WTC11 (cell line): ENCODE data around the gene SYNGR1. TPM values are rescaled to one million over a fixed set of nuclear protein-coding genes. Genes with fewer than 3 reads are reported as not detected.
A peak's percentile ranks its signal among the peaks of the same experiment; 100 is the strongest.

Experiments used
- ATAC-seq: fragments of 200-7000 bp; cut with Tn5 transposase; 2 replicates; pipeline ENCODE4 v1.10.0; 2021; ENCODE audit warnings: mild to moderate bottlenecking, moderate library complexity
- CTCF ChIA-PET: fragments of 300-600 bp; sonication (Branson Sonifier 250); formaldehyde crosslinking; loops from one replicate; lab custom pipeline; 2021; ENCODE audit warnings: antibody characterized with exemption; lab: Charles Lee
- POLR2A ChIA-PET: fragments of 350-600 bp; sonication (Branson Sonifier 250); formaldehyde crosslinking; loops from one replicate; lab custom pipeline; 2021; ENCODE audit warnings: antibody characterized with exemption; lab: Charles Lee
- DNase-seq: peaks from one replicate; pipeline ENCODE4 v3.0.0; 2021; ENCODE audit warnings: low spot score
- H3K27ac Mint-ChIP-seq: 2 replicates; pipeline ENCODE4 v1.8.0; 2021; ENCODE audit warnings: mixed read lengths
- H3K27me3 Mint-ChIP-seq: 2 replicates; pipeline ENCODE4 v1.8.0; 2021; ENCODE audit warnings: low read depth, mild to moderate bottlenecking, moderate library complexity, mixed read lengths
- H3K36me3 Mint-ChIP-seq: 2 replicates; pipeline ENCODE4 v1.8.0; 2021; ENCODE audit warnings: mixed read lengths
- H3K4me1 Mint-ChIP-seq: 2 replicates; pipeline ENCODE4 v1.8.0; 2022; ENCODE audit warnings: mixed read lengths
- H3K4me3 Mint-ChIP-seq: 2 replicates; pipeline ENCODE4 v1.8.0; 2021; ENCODE audit warnings: mild to moderate bottlenecking, moderate library complexity, mixed read lengths
- H3K9me3 Mint-ChIP-seq: 2 replicates; pipeline ENCODE4 v1.8.0; 2021; ENCODE audit warnings: mixed read lengths
- ATF1 ChIP-seq: sonication (generic); formaldehyde crosslinking; IDR thresholded peaks from 2 replicates; pipeline ENCODE4 v1.8.1; 2023; ENCODE audit warnings: mild to moderate bottlenecking, moderate library complexity, missing genetic modification reagents
- CREB1 ChIP-seq: sonication (generic); formaldehyde crosslinking; IDR thresholded peaks from 2 replicates; pipeline ENCODE4 v1.8.0; 2023; ENCODE audit warnings: mild to moderate bottlenecking, missing genetic modification reagents
- EMX1 ChIP-seq: fragments of 250-450 bp; sonication (Bioruptor Pico); IDR thresholded peaks from 2 replicates; pipeline ENCODE4 v1.8.0; 2021; ENCODE audit warnings: mild to moderate bottlenecking
- ETV6 ChIP-seq: sonication (generic); formaldehyde crosslinking; IDR thresholded peaks from 2 replicates; pipeline ENCODE4 v1.8.1; 2022; ENCODE audit warnings: mild to moderate bottlenecking, missing genetic modification reagents
- FOXJ3 ChIP-seq: sonication (generic); formaldehyde crosslinking; IDR thresholded peaks from 2 replicates; pipeline ENCODE4 v1.9.0; 2021; ENCODE audit warnings: missing genetic modification reagents, mild to moderate bottlenecking, borderline replicate concordance
- FOXK1 ChIP-seq: sonication (generic); formaldehyde crosslinking; IDR thresholded peaks from 2 replicates; pipeline ENCODE4 v1.8.0; 2022; ENCODE audit warnings: mild to moderate bottlenecking, moderate library complexity, missing genetic modification reagents
- FOXP1 ChIP-seq: sonication (generic); formaldehyde crosslinking; IDR thresholded peaks from 2 replicates; pipeline ENCODE4 v1.8.0; 2022; ENCODE audit warnings: missing genetic modification reagents, mild to moderate bottlenecking, moderate library complexity, borderline replicate concordance
- GRHL2 ChIP-seq: fragments of 250-450 bp; sonication (Bioruptor Pico); IDR thresholded peaks from 2 replicates; pipeline ENCODE4 v1.8.0; 2022; ENCODE audit warnings: mild to moderate bottlenecking, moderate library complexity; ENCODE audit not compliant: insufficient replicate concordance, severe bottlenecking
- KAT7 ChIP-seq: sonication (generic); formaldehyde crosslinking; IDR thresholded peaks from 2 replicates; pipeline ENCODE4 v1.8.1; 2023; ENCODE audit warnings: missing genetic modification reagents, mild to moderate bottlenecking, borderline replicate concordance
- NFATC4 ChIP-seq: fragments of 250-450 bp; sonication (Bioruptor Pico); IDR thresholded peaks from 2 replicates; pipeline ENCODE4 v1.9.0; 2021; ENCODE audit warnings: mild to moderate bottlenecking
- NR1H2 ChIP-seq: sonication (generic); formaldehyde crosslinking; IDR thresholded peaks from 2 replicates; pipeline ENCODE4 v1.9.0; 2021; ENCODE audit warnings: mild to moderate bottlenecking, moderate library complexity, missing genetic modification reagents
- OVOL2 ChIP-seq: fragments of 250-450 bp; sonication (Bioruptor Pico); IDR thresholded peaks from 2 replicates; pipeline ENCODE4 v1.9.0; 2021; ENCODE audit warnings: mild to moderate bottlenecking, borderline replicate concordance
- PRRX2 ChIP-seq: fragments of 250-450 bp; sonication (Bioruptor Pico); IDR thresholded peaks from 2 replicates; pipeline ENCODE4 v1.8.0; 2021; ENCODE audit warnings: mild to moderate bottlenecking
- RORB ChIP-seq: fragments of 250-450 bp; sonication (Bioruptor Pico); IDR thresholded peaks from 2 replicates; pipeline ENCODE4 v1.9.0; 2021; ENCODE audit warnings: mild to moderate bottlenecking
- SOX15 ChIP-seq: fragments of 250-450 bp; sonication (Bioruptor Pico); IDR thresholded peaks from 2 replicates; pipeline ENCODE4 v1.9.0; 2021; ENCODE audit warnings: mild to moderate bottlenecking
- SP1 ChIP-seq: sonication (generic); formaldehyde crosslinking; conservative IDR thresholded peaks from 2 replicates; pipeline ENCODE4 v1.8.1; 2022; ENCODE audit warnings: missing genetic modification reagents
- ZNF138 ChIP-seq: sonication (generic); formaldehyde crosslinking; conservative IDR thresholded peaks from 2 replicates; pipeline ENCODE4 v1.8.1; 2022; ENCODE audit warnings: mild to moderate bottlenecking, moderate library complexity, missing genetic modification reagents
- ZNF219 ChIP-seq: sonication (generic); formaldehyde crosslinking; IDR thresholded peaks from 2 replicates; pipeline ENCODE4 v1.8.0; 2023; ENCODE audit warnings: missing genetic modification reagents, mild to moderate bottlenecking, borderline replicate concordance
- ZNF317 ChIP-seq: sonication (generic); formaldehyde crosslinking; IDR thresholded peaks from 2 replicates; pipeline ENCODE4 v1.8.1; 2023; ENCODE audit warnings: low read depth, mild to moderate bottlenecking, moderate library complexity, missing genetic modification reagents, borderline replicate concordance
- ZNF671 ChIP-seq: fragments of 250-450 bp; sonication (Bioruptor Pico); IDR thresholded peaks from 2 replicates; pipeline ENCODE4 v1.8.0; 2021; ENCODE audit warnings: mild to moderate bottlenecking
- total RNA-seq: library from RNA; stranded (reverse); gene quantifications from 3 replicates; pipeline ENCODE4 v1.2.3, GENCODE V29; 2021
- TF ChIP-seq, protein P1 (sequence below): sonication (generic); formaldehyde crosslinking; IDR thresholded peaks from 2 replicates; pipeline ENCODE4 v1.8.1; 2022; ENCODE audit warnings: mild to moderate bottlenecking, moderate library complexity, missing genetic modification reagents
- TF ChIP-seq, protein P2 (sequence below): sonication (generic); formaldehyde crosslinking; IDR thresholded peaks from 2 replicates; pipeline ENCODE4 v1.8.1; 2023; ENCODE audit warnings: mild to moderate bottlenecking, missing genetic modification reagents
- TF ChIP-seq, protein P3 (sequence below): sonication (generic); formaldehyde crosslinking; conservative IDR thresholded peaks from 2 replicates; pipeline ENCODE4 v1.8.1; 2023; ENCODE audit warnings: mild to moderate bottlenecking, low read depth, missing genetic modification reagents, moderate library complexity
- TF ChIP-seq, protein P4 (sequence below): fragments of 250-450 bp; sonication (Bioruptor Pico); conservative IDR thresholded peaks from 2 replicates; pipeline ENCODE4 v1.9.0; 2021; ENCODE audit warnings: mild to moderate bottlenecking
- TF ChIP-seq, protein P5 (sequence below): fragments of 250-450 bp; sonication (Bioruptor Pico); IDR thresholded peaks from 2 replicates; pipeline ENCODE4 v1.9.0; 2021; ENCODE audit warnings: moderate library complexity, mild to moderate bottlenecking, inconsistent platforms, borderline replicate concordance

The SYNGR1 gene
- total RNA-seq, 1 experiment from 2014 or later = 35.3 TPM

DNA sequence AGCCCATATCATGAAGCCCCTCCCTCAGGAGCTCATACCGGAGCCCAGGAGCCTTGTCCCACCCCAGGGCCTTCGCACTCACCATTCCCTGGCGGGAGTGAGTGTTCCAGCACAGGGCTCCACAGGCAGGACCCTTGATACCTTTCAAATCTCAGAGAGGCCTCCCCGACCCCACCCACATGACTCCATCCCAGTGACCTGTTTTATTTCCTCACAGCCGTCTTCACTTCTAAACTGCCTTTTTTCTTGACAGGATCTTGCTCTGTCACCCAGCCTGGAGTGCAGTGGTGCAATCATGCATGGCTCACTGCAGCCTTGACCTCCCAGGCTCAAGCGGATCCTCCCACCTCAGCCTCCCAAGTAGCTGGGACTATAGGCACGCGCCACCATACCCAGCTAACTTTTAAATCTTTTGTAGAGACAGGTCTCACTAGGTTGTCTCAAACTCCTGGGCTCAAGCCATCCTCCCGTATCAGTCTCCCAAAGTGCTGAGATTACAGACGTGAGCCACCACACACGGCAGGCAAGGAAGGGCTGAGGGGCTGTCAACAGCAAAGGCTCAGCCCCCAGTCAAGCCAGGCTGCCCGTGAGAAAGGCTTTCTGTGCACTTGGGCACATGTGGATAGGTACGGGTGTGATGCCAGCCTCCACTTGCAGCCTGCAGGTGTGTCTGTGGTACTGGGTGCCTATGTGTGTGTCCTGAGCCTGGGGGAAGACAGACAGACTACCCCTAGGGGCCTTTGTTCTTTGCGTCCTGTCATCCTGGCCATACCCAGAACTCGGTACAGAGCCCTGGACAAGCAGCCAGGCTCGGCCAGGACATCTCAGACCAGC is 39.7 kb upstream of the SYNGR1 start (continued):
- TF ChIP-seq, protein P1, sequence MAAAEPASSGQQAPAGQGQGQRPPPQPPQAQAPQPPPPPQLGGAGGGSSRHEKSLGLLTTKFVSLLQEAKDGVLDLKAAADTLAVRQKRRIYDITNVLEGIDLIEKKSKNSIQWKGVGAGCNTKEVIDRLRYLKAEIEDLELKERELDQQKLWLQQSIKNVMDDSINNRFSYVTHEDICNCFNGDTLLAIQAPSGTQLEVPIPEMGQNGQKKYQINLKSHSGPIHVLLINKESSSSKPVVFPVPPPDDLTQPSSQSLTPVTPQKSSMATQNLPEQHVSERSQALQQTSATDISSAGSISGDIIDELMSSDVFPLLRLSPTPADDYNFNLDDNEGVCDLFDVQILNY = no peak
- TF ChIP-seq EMX1 (CRISPR knock-in tag) (no peak), SOX15 (CRISPR knock-in tag) (no peak), ATF1 (CRISPR knock-in tag) (0 out of 2 replicates have a peak, but pooled peaks have one; percentile 81), OVOL2 (CRISPR knock-in tag) (no peak), ZNF219 (CRISPR knock-in tag) (no peak), ZNF317 (CRISPR knock-in tag) (no peak), ZNF138 (no peak), NR1H2 (CRISPR knock-in tag) (no peak), SP1 (no peak), GRHL2 (CRISPR knock-in tag) (no peak), CREB1 (CRISPR knock-in tag) (no peak), ETV6 (no peak; the same call in none of the 2 replicates), FOXJ3 (CRISPR knock-in tag) (no peak), ZNF671 (CRISPR knock-in tag) (peak; percentile 57; the same call in 1 of the 2 replicates), KAT7 (CRISPR knock-in tag) (no peak)
- TF ChIP-seq, protein P2, sequence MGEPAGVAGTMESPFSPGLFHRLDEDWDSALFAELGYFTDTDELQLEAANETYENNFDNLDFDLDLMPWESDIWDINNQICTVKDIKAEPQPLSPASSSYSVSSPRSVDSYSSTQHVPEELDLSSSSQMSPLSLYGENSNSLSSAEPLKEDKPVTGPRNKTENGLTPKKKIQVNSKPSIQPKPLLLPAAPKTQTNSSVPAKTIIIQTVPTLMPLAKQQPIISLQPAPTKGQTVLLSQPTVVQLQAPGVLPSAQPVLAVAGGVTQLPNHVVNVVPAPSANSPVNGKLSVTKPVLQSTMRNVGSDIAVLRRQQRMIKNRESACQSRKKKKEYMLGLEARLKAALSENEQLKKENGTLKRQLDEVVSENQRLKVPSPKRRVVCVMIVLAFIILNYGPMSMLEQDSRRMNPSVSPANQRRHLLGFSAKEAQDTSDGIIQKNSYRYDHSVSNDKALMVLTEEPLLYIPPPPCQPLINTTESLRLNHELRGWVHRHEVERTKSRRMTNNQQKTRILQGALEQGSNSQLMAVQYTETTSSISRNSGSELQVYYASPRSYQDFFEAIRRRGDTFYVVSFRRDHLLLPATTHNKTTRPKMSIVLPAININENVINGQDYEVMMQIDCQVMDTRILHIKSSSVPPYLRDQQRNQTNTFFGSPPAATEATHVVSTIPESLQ (CRISPR knock-in tag) = no peak

DNA sequence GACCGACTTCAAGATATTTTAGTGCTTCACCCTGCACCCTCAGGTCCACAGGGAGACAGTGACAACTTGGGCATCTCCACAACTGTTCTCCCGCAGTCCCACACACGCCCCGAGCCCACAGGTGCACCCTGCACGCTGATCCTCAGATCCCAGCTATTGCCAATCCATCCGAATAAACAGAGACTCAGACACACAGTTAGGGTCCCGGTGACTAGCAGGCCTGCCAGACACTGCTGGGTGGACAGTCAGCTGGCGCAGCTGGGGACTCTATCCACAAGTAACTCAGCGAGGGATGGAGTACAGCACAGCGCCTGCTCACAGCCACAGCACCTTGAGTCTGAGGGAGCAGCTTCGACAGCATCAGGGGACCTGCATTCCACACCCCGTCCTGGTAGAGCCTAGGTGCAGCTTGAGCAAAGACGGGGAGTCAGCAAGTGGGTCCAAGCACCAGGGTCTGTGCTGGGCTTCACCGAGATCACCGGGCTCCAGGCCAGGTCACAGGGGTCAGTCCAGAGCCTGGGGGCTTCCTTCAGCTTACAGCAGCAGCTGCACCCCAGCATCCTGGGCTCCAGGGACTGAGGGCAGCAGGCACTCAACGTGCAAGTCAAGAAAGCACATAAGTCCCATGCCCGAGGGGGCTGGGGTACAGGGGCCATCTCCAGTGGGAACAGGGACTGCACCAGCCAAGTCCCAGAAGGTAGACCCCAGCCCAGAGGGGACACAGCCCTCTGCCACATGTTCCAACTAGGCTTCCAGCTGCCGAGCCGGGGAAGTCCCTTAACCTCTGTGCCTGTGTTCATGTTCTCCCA is 38.0 kb upstream of the SYNGR1 start:
- ChIA-PET CTCF (interaction anchor here (0.6 to 4.0 kb wide), 53 partner anchors 8 to 543 kb away, joined by 3 to 66 read pairs (median 4); partner anchors contain the start of genes APOBEC3D, CBX7, MIEF1 and PDGFB), POLR2A (interaction anchor here (0.6 to 4.1 kb wide), 15 partner anchors 7 to 217 kb away, joined by 3 to 31 read pairs (median 4); partner anchors contain the start of genes ATF4 and RPL3)
- ATAC-seq = peak; percentile 0
- Mint-ChIP-seq H3K27me3 (no peaks in the 10 kb centered on the region), H3K4me1 (peaks cover 59% of the 10 kb centered on the region), H3K9me3 (no peaks in the 10 kb centered on the region), H3K27ac (peak overlapping the region; percentile 96), H3K4me3 (no peak overlapping the region), H3K36me3 (peaks cover 56% of the 10 kb centered on the region)
- DNase-seq = no peak
- TF ChIP-seq, protein P1 = no peak
- TF ChIP-seq, protein P3, sequence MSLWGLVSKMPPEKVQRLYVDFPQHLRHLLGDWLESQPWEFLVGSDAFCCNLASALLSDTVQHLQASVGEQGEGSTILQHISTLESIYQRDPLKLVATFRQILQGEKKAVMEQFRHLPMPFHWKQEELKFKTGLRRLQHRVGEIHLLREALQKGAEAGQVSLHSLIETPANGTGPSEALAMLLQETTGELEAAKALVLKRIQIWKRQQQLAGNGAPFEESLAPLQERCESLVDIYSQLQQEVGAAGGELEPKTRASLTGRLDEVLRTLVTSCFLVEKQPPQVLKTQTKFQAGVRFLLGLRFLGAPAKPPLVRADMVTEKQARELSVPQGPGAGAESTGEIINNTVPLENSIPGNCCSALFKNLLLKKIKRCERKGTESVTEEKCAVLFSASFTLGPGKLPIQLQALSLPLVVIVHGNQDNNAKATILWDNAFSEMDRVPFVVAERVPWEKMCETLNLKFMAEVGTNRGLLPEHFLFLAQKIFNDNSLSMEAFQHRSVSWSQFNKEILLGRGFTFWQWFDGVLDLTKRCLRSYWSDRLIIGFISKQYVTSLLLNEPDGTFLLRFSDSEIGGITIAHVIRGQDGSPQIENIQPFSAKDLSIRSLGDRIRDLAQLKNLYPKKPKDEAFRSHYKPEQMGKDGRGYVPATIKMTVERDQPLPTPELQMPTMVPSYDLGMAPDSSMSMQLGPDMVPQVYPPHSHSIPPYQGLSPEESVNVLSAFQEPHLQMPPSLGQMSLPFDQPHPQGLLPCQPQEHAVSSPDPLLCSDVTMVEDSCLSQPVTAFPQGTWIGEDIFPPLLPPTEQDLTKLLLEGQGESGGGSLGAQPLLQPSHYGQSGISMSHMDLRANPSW (CRISPR knock-in tag) = 0 out of 2 replicates have a peak, but pooled peaks have one; percentile 16
- TF ChIP-seq FOXP1 (CRISPR knock-in tag) = no peak; the same call in 1 of the 2 replicates
- peak; percentile 93 for TF ChIP-seq PRRX2
- TF ChIP-seq, protein P4, sequence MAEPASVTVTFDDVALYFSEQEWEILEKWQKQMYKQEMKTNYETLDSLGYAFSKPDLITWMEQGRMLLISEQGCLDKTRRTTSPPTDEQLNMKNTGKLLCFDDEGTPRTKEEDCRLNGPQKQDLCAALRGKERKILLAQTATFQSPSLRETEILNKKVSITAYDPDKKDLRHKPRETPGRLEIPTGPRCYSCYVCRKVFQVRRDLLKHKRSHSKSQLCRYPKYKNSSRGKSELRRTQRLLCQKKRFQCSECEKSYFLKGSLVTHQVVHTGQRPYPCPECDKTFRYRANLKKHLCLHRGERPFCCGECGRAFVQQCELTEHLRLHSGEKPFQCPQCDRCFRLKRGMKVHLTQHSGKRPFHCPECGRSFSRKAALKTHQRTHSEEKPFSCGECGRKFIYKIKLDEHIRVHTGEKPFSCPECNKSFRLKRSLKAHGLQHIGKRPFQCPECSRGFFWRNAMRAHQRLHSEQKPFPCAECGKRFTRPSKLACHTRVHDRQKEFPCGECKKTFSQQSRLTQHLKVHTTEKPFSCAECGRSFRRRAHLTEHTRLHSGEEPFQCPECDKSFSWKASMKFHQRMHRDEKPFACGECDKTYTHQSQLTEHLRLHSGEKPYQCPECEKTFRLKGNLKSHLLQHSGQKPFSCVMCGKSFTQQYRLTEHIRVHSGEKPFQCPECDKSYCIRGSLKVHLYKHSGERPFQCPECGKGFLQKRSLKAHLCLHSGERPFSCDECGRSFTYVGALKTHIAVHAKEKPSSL = peak; percentile 85
- TF ChIP-seq, protein P5, sequence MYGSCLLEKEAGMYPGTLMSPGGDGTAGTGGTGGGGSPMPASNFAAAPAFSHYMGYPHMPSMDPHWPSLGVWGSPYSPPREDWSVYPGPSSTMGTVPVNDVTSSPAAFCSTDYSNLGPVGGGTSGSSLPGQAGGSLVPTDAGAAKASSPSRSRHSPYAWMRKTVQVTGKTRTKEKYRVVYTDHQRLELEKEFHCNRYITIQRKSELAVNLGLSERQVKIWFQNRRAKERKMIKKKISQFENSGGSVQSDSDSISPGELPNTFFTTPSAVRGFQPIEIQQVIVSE (CRISPR knock-in tag) = no peak
- peak; percentile 96; the same call in 1 of the 2 replicates for TF ChIP-seq NFATC4
- TF ChIP-seq FOXK1 (CRISPR knock-in tag) = peak; percentile 18; the same call in 1 of the 2 replicates
- TF ChIP-seq RORB (CRISPR knock-in tag) = no peak
